Measurements from ENCODE around the gene CEP95. TPM values are rescaled to one million over a fixed set of nuclear protein-coding genes. Genes with fewer than 3 reads are reported as not detected.

CEP95 gene
- total RNA-seq, 1 experiment from 2014 or later: 77.0 TPM

DNA sequence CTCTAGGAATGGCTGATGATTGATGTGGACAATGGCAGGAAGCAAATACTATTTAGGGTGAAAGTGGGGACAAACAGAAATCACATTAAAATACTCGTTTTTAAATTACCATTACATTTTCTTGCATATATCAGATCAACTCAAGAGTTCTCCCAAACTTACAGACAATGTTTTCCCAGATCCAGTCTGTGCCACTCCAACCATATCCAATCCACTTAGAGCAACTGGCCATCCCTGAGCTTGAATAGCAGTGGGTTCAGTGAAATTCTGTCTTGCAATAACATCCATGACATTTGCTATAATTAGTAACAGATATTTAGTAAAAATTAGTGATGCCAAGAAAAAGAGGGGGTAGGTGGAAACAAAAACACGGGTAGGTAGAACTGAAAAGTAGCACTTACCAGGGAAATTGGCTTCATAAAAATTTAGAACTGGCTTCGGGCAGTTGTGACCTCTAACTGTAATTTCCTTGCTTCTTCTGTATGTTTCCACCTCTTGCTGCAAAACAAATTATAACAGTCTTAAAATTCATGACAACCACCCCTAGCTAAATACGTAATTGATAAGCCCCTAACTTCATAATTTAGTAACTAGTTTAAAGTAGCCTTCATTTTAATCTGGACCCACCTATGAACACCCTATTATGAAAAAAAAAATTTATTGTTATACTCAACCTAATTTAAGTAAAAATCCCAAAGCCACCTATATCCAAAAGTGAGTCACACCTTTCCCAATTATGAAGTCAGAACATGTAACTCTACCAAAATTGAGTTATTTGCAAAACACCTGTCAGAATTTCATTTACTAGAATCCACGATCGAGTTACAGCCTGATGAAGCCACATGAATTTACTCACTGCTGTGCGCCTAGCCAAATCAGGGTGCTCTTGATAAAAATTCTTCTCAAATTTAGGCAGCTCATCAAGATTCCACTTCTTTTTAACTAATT lies 2.7 kb upstream of the CEP95 start:
- Histone ChIP-seq H3K36me3 (ENCODE audit: control insufficient read depth in 1 of 2, insufficient read depth in 2 of 2, low read length in 2 of 2) (peaks cover 61 to 70% of the 10 kb centered on the region in 2 experiments), H3K27me3 (ENCODE audit: insufficient read depth, low read length) (no peaks in the 10 kb centered on the region), H3K4me1 (ENCODE audit: control insufficient read depth in 1 of 2, insufficient read depth in 2 of 2, low read length in 2 of 2) (peaks cover 12 to 50% of the 10 kb centered on the region in 2 experiments), H3K9me3 (ENCODE audit: control insufficient read depth in 1 of 2, insufficient read depth in 1 of 2, low read depth in 1 of 2, low read length in 2 of 2) (no peaks in the 10 kb centered on the region), H3K79me2 (ENCODE audit: insufficient read depth, low read length) (peaks cover 94% of the 10 kb centered on the region), H3K27ac (ENCODE audit: low read depth, low read length) (peak overlapping the region; percentile 90; the same call in 1 of the 2 replicates), H2AFZ (ENCODE audit: low read depth, low read length, poor library complexity, severe bottlenecking) (no peak overlapping the region), H3K4me2 (ENCODE audit: low read length) (peak overlapping the region; percentile 87), H4K20me1 (ENCODE audit: insufficient read depth) (peaks cover 67% of the 10 kb centered on the region; the same call in 1 of the 2 replicates), H3K4me3 (replicated peaks in 1 of 2; ENCODE audit: low read depth in 1 of 2, low read length in 2 of 2) (peak overlapping the region; percentile 93 to 95), H3K9ac (ENCODE audit: low read length) (peak overlapping the region; percentile 99), H3K9me2 (ENCODE audit: insufficient read depth) (no peaks in the 10 kb centered on the region)
- no TSS peak for BruUV-seq (replicated peaks)
- ATAC-seq (no peak), DNase-seq (ENCODE audit: low read depth, low spot score) (no peak)
- intact Hi-C loops (cut with micrococcal nuclease): no loop called here
- TF ChIP-seq JUND (IDR thresholded peaks at IDR 0.05) (no peak), ELF1 (IDR thresholded peaks at IDR 0.05; ENCODE audit: borderline replicate concordance, low read depth) (no peak), TCF7L2 (IDR thresholded peaks at IDR 0.05; ENCODE audit: borderline replicate concordance, extremely low read depth, insufficient read depth, insufficient read length) (no peak), POLR2AphosphoS5 (IDR thresholded peaks at IDR 0.05; ENCODE audit: low read depth, low read length) (peak; percentile 19; the same call in 1 of the 2 replicates), ZFX (IDR thresholded peaks at IDR 0.05) (no peak), EGR1 (IDR thresholded peaks at IDR 0.05; ENCODE audit: low read depth) (no peak), SP1 (IDR thresholded peaks at IDR 0.05; ENCODE audit: low read depth) (no peak)
- ChIA-PET RAD21 (ENCODE audit: low non-redundant PET in 1 of 2, low total read pairs in 2 of 2, uncharacterized antibody in 2 of 2, unreplicated experiment in 2 of 2) (no interaction called here), CTCF (no interaction called here), POLR2A (interaction anchor here (0.8 to 3.1 kb wide), 3 partner anchors 9 to 13 kb away, joined by 3 to 119 read pairs (median 16); partner anchors contain the start of gene POLG2)

DNA sequence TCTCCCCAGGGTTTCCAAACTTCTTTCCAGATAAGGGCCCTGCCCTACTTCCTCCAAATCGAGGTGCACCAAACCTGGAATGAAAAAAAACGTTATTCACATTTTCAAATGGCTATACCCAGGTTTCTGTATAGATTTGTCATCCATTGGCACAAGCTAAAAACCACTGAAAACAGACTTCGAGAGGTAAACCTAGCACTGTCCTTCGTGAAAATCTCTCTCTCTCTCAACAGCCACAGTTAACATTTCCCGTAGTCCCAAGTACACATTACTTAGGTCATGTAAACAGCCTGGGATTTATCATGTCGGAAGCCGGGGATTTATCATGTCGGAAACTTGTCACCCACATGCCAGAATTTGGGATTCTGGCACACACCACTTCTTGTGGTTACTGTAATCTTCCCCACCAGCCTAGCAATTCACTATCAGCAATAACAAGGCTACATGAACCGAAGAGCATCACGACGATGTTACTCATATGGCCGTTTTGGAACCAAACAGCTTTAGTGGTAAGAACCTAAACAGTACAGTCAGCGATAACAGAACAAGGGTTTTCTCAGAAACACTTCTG lies 1.9 kb upstream of the CEP95 start:
- Histone ChIP-seq H3K79me2 (ENCODE audit: insufficient read depth, low read length) (peaks cover 94% of the 10 kb centered on the region), H3K9ac (ENCODE audit: low read length) (peak overlapping the region; percentile 99), H3K27me3 (ENCODE audit: insufficient read depth, low read length) (no peaks in the 10 kb centered on the region), H3K4me2 (ENCODE audit: low read length) (peak overlapping the region; percentile 87), H3K9me2 (ENCODE audit: insufficient read depth) (no peaks in the 10 kb centered on the region), H3K4me3 (replicated peaks in 1 of 2; ENCODE audit: low read depth in 1 of 2, low read length in 2 of 2) (peak overlapping the region; percentile 93 to 95), H2AFZ (ENCODE audit: low read depth, low read length, poor library complexity, severe bottlenecking) (no peak overlapping the region), H3K9me3 (ENCODE audit: control insufficient read depth in 1 of 2, insufficient read depth in 1 of 2, low read depth in 1 of 2, low read length in 2 of 2) (no peaks in the 10 kb centered on the region), H3K27ac (ENCODE audit: low read depth, low read length) (peak overlapping the region; percentile 90), H3K4me1 (ENCODE audit: control insufficient read depth in 1 of 2, insufficient read depth in 2 of 2, low read length in 2 of 2) (peaks cover 12 to 45% of the 10 kb centered on the region in 2 experiments), H4K20me1 (ENCODE audit: insufficient read depth) (peaks cover 60% of the 10 kb centered on the region; the same call in 1 of the 2 replicates), H3K36me3 (ENCODE audit: control insufficient read depth in 1 of 2, insufficient read depth in 2 of 2, low read length in 2 of 2) (peaks cover 61 to 71% of the 10 kb centered on the region in 2 experiments)
- RAD21 ChIA-PET (ENCODE audit: low non-redundant PET in 1 of 2, low total read pairs in 2 of 2, uncharacterized antibody in 2 of 2, unreplicated experiment in 2 of 2): no interaction called here
- BruUV-seq (replicated peaks): no TSS peak
- no peak for ATAC-seq
- POLR2A ChIA-PET: interaction anchor here (0.5 to 3.1 kb wide), 23 partner anchors 9 to 662 kb away, joined by 3 to 119 read pairs (median 4); partner anchors contain the start of genes POLG2 and SMARCD2
- intact Hi-C loops (cut with micrococcal nuclease): loop anchor here (5.0 kb wide), 1 partner anchor 142 kb away; no protein-coding TSS in a partner anchor
- no peak for DNase-seq (ENCODE audit: low read depth, low spot score)
- CTCF ChIA-PET: interaction anchor here (1.3 to 2.3 kb wide), 3 partner anchors 8 to 85 kb away, joined by 3 to 14 read pairs (median 13); partner anchors contain the start of gene POLG2
- TF ChIP-seq JUND (IDR thresholded peaks at IDR 0.05) (no peak), FOSL1 (IDR thresholded peaks at IDR 0.05; ENCODE audit: low read depth) (no peak), EGR1 (IDR thresholded peaks at IDR 0.05; ENCODE audit: low read depth) (no peak), POLR2A (IDR thresholded peaks at IDR 0.05; ENCODE audit: borderline replicate concordance, extremely low read depth, insufficient read depth, insufficient read length) (no peak), RAD21 (IDR thresholded peaks at IDR 0.05; ENCODE audit: low read depth) (0 out of 2 replicates have a peak, but pooled peaks have one; percentile 3), CEBPB (IDR thresholded peaks at IDR 0.05; ENCODE audit: low read depth) (no peak), CBX3 (IDR thresholded peaks at IDR 0.05; ENCODE audit: low read depth) (no peak), ELF1 (IDR thresholded peaks at IDR 0.05; ENCODE audit: borderline replicate concordance, low read depth) (no peak), SIN3A (IDR thresholded peaks at IDR 0.05; ENCODE audit: low read depth) (no peak)
- TF ChIP-seq, protein P1, sequence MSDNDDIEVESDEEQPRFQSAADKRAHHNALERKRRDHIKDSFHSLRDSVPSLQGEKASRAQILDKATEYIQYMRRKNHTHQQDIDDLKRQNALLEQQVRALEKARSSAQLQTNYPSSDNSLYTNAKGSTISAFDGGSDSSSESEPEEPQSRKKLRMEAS (IDR thresholded peaks at IDR 0.05): no peak
- TF ChIP-seq, protein P2, sequence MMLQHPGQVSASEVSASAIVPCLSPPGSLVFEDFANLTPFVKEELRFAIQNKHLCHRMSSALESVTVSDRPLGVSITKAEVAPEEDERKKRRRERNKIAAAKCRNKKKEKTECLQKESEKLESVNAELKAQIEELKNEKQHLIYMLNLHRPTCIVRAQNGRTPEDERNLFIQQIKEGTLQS (IDR thresholded peaks at IDR 0.05): no peak; the same call in 1 of the 2 replicates
- TF ChIP-seq, protein P3, sequence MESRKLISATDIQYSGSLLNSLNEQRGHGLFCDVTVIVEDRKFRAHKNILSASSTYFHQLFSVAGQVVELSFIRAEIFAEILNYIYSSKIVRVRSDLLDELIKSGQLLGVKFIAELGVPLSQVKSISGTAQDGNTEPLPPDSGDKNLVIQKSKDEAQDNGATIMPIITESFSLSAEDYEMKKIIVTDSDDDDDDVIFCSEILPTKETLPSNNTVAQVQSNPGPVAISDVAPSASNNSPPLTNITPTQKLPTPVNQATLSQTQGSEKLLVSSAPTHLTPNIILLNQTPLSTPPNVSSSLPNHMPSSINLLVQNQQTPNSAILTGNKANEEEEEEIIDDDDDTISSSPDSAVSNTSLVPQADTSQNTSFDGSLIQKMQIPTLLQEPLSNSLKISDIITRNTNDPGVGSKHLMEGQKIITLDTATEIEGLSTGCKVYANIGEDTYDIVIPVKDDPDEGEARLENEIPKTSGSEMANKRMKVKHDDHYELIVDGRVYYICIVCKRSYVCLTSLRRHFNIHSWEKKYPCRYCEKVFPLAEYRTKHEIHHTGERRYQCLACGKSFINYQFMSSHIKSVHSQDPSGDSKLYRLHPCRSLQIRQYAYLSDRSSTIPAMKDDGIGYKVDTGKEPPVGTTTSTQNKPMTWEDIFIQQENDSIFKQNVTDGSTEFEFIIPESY (IDR thresholded peaks at IDR 0.05; ENCODE audit: extremely low read depth, insufficient replicate concordance, low read length): no peak

Data from HCT116 (cell line).